Esophagus mucosa (tissue), 1 donor: Measurements from ENCODE around the gene PRKCH. TPM values are rescaled to one million over a fixed set of nuclear protein-coding genes. Genes with fewer than 3 reads are reported as not detected.

Experiments used
- ATAC-seq: fragments of 200-7000 bp; cut with Tn5 transposase; one replicate; pipeline ENCODE4 v1.9.1; 2020
- total RNA-seq: library from RNA; stranded (reverse); gene quantifications from one replicate; pipeline ENCODE4 v1.2.4, GENCODE V29; 2023
- donor health status: DM: yes; HTN: yes; CAD: no.

The PRKCH gene
- total RNA-seq, 1 donor from 2014 or later = 48.2 TPM

DNA sequence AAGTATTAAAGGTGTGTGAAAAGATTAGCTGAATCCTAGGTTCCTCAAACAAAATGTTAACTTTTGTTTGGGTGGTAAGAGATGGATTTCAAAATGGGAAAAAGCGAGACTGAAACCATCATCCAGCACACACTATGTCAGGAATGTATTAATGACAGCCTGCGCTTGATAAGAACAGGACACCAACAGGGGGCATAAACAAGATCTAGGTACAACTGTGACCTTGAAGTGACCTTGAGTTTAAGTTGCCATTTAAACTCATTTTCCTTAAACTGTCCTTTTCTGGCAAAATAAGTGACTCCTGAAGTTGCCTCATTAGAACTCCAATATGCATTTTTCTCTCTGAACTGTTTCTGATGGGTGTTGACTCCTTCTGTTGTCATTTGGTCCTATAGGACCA lies 17.1 kb downstream of the PRKCH start:
- ATAC-seq = no peak

DNA sequence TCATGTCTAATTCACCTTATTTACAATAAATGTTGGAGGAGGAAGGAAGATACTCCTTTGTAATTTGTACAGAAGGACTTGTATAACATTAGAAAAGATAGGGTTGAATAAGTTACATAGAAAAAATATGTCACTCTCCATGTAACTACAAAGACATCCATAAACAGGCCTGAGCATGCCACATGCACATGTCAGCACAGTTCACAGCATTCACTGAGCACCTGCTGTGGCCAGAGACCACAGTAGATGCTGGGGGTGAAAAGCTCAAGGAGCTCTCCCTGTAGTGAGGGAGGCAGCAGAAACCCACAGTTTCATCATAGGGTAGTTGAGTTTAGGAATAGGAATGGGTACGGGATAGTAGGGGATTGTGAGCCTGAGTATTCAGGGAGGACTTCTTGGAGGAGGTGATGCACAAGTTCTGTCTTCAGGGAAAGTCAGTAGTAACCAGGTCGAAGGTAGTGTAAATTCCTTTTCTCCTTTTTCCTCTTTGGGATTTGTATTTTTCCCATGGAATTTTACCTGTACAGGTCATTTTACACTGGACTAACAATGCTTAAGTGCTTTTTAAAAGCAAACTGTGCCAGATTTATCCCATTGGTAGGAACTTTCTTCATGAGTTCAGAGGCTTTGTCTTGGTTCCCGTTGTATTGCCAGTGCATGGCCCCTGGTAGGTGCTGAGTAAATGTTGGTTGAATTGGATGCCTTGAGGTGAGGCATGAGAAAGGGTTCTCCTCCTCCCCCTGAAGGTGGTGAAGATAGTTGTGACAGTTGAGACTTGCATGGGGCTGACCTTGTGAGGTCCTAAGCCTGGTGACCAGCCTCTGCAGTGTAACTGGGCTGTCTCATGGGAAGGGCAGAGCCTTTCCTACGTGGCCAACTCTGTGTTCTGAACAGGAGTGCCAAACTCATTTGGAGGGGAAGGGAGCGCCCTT lies 20.2 kb downstream of the PRKCH start:
- ATAC-seq = peak; percentile 47

DNA sequence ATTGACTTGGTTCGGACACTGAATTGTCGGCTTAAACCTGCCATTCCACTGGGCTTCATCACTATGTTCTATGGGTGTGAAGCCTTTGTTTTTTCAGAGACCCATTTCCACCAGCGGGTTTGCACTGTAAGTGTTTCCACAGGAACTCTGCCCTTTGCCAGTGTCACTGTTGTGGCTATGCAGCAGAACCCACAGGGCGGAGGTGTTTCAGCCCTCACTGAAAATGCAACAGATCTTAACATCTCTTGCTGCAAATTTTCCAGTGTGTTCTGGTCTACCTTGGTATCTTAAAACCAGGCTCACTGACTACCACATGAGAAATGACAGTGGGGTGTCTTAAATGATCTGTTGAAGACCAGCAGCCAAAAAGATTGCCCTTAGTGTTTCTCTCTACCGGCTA lies 21.1 kb downstream of the PRKCH start:
- no peak for ATAC-seq

DNA sequence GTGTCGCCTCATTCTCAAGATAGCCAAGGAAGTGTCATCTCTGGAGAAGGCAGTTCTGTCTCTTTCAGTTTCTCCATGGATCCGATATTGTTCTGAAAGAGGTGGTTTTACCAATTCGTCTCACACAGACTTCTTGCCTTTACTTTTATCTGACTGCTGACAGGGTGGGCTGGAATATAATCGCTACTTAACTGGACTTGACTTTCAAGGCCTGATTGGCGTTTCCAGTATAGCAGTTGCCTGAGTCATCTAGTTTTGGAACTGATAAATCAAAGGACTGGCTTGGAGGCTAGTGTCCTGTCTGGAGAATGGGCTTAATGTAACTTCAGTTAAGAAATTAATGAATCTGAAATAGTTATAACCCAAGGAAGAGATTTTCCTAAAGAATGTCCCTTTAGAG lies 21.6 kb downstream of the PRKCH start:
- no peak for ATAC-seq

DNA sequence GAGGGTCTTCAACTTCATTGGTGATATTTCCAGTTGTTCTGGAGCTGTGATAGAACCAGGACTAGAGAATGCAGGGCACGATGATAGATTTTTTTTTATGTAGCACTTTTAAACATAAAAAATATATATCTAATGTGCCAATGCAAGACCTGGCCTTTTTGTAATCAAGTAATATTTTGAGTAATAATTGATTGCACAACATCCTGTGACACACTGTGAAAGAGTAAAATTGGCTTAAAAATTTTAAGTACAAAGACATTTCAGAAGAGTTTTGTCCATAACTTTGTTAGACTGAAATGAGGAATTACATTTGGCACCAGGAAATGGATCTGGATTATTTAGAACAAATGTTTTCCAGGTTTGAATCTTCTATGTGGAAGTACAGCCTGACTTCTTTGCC lies 22.1 kb downstream of the PRKCH start:
- no peak for ATAC-seq

DNA sequence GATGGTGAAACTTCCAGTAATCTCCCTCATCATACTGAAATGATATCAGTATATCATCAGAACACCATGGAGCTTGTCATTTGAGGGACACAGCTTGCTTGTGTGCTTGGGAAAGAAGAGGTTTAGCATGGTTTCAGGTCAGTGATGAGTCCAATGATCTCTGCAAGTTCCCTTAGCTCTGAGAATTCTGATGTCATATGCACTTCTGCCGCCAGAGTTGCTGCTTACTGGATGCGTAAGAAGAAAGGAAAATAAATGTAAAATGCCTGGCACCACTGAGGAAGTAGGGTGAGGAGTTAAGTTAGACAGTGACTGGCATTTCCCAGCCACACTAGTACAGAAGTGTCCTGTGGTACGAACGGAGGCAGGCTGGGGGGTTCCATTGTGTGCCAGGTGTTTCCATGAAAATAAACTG lies 22.6 kb downstream of the PRKCH start:
- no peak for ATAC-seq

DNA sequence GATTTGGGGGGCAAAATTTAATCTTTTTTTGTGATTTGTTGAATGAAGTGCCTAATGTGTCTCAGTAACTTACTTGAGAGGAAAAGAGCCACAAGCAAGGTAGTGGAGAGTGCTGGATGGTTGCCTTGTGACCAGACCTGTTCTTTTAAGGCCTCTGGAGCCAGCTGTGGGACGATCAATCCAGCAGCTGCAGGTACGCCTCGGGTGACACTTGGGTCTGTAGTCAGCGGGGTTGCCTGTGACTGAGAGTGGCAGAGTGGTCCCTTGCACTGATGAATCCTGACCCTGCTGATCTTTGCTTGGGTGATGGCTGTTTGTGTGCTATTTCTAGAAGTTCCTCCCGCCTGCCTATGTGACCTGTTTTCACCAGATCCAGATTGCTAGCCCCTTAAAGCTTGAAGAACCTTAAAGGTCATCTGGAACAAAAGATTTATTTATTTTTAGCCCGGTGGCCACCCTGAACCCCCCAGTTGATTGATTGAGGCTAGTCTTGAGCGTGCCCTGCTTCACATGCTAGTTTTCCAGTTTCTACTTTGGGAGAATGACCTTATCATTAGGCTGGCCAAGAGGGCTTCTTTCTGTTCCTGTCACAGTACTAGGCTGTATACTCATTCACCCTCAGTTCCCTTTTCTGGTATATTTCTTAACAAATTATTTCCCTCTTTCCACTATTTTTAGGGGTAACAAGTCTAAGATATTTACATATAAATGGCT lies 23.2 kb downstream of the PRKCH start:
- ATAC-seq = no peak

DNA sequence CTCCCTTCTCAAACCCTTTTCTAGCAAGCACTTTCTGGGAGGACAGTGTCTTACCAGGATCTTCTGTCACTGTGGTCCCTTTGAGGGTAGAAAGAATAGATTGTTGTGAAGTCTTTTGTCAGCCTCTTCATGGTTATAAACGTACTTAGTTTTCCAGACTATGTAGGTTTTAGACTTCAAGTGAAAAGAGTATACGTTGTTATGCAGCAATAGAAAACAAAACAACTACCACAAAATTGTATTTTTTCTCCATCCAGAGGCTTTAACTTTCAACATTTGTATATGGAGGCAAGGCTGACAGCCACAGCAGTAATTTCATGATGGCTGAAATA lies 23.7 kb downstream of the PRKCH start:
- no peak for ATAC-seq

DNA sequence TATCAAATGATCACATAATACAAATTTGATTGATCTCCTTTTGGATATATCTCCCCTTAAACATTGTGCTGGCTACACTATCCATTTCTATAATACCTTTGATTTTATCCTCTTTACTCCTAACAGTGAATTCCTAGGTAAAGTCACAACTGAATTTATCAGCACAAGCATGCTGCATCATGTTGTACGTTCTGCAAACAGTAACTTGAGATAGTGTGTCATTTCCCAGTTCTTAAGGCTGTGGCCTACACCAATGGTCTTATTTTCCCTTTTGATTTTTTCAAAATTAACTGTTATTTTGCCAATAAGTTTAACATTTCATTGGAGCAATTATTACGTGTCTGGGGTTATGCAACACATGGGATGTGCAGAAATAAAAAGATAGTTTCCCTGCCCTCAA lies 24.8 kb downstream of the PRKCH start:
- peak; percentile 56 for ATAC-seq

DNA sequence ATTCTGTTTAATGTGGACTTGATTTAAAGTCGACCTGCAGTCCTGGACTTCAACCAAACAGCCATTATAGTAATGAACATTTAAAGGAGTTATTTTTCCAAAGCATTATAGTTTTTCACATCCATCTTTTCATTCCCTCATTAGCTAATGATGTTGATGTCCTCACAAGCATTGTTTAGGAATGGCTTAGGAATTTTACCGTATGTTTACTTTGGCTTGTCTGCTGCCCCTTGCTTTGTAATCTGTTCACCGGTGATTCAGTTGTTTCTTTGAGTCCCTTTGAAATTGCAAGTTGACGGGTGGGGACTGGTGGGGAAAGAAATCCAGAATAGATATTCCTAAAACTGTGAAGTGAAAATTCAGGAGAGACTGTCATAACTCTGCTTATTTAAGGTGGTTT lies 25.4 kb downstream of the PRKCH start:
- no peak for ATAC-seq

DNA sequence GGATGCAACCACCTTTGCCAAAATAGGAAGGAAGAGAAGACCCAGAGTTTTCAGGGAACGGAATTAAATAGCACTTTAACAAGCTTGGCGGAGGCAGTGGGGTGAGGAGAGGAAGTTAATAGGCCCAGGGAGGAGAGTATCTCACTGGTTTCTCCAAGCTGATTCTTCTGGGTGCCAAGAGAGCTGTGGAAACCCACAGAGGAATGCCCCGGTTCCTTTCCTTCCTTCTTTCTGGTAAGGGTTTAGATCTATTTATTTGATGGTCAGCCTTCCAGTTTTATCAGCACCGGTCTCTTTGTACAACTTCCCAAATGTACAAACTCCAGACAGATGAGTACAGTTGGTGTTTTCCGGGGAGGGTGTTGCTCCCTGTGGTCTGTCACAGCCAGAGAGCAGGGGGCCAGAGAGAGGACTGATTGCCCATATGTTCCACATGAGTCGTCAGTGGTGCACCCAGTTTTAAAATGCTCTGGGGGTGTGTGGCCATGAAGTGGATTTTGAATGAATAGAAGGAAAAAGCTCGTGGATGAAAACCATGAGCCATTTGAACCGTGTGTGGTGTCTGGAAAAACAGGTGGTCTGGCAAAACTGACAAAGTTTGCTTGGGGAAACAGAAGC lies 26.6 kb downstream of the PRKCH start:
- ATAC-seq = no peak

DNA sequence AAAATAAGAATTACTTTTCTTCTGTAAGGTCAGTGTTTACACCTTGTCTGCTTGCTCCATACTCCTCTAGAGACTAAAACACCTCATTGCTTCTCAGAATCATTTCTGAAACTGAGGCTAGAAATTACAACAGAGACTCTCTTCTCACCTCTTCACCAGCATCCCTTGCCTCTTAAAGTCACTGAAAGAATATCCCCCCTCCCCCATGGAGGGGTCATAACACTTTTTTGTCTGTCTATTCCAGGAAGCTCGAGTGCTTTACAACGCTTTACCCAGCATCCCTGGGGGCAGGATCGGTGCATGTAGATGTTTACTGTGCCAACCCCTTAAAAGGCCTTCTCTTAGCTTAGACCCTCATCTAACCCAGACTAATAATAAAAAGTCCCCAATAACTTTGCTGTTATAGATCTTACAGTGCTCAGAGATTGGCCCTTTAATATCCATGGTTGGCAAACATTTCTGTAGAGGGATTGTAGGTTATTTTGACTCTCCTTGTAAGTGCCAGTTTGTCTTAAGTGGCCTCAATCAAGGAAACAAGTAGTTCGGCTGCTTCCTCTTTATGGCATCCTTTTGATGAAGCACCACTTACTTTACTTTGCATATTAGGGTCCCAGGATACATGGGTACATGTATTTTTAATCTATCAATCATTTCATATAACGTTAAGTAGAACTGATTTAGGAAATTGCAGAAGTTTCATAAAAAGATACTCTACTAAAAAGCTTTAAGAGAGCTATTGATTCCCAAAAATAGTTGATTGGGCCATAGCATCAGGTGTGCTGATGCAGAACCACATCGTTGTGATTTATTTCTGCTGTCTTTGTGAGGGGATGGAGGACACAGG lies 29.3 kb downstream of the PRKCH start:
- ATAC-seq = no peak

DNA sequence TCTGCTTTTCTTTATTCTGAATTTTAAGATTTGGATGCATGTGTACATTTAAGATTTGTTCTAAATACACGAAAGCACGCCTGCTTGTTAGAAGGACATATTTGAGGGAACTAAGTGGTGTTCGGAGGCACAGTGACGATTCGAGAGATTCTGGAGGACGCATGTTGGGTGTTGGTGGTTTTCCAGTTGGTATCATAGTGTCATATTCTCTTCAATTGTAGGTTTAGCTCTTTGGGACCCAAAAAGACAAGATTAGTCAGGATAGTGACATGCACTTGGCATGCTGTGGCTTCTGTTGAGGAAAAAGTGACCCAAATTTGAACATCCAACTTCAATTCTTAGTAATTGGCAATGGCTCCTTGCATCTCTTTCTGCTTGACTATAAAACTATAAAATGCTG lies 30.1 kb downstream of the PRKCH start:
- ATAC-seq = no peak

DNA sequence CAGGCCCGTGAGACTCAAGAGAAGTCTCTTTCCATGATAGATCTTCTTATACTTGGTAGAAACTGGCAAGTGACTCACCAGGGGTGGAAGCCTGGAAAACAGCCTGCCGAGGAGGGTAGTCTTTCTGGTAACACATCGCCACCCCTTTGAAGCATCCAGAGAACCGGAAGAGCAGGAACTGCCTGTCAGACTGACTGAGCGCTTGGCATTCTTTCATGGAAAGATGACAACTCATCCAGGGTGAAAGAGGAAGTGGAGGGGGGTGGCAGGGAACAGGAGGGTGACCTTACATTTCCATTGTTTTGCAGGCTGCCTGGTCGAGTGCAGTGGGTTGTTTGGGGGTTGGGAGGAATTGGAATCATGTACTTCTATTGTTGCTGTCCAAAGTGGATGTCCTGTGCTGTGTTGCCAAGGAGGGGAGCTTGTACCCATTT lies 34.5 kb downstream of the PRKCH start:
- peak; percentile 99 for ATAC-seq

DNA sequence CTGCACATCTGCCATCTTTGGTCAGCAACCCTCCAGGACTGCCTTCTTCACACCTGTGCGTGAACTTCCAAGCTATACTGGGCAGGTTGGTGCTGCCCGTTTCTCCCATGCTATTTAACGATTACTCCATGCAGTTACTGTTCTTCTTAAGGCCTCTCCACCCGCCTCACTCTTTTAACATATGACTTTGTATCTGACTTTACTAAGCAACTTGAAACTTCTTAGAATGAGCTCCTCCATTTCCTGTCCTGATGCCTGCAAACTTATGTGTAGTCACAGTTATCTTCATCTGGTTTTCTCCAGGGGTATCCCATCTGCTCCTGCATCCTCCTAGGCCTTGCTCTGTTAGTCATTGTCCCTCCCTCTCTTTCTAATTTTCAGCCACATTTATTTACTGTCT lies 35.7 kb downstream of the PRKCH start:
- ATAC-seq = no peak

DNA sequence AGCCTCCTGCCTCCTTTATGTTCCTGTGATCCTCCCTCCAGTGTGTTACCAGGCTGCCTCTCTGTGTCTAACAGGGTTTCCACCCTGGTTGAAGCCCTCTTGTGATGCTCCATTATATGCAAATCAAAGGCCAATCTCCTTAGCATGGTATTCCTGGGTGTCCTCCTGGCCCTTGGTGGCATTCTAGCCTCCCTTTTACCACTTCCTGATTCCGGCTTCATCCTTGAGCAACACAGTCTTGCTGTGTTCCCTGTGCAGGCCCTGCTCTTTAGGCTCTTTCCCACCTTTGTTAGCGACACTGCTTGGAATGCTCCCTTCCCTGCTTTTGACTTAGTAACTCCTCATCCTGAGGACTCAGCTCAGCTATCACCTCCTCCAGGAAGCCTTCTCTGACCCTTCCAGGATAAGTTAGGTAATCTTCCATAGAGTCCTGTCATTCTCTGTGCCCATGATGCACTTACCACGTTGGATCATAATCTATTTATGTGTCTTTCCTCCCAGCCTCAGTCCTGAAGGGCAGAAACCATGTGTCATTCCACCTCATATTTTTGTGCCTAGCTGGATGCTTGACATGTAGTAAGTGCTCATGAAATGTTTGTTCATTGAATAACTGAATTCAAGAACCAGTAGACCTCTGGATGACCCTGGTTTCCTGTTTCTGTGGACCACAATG lies 37.3 kb downstream of the PRKCH start:
- no peak for ATAC-seq

DNA sequence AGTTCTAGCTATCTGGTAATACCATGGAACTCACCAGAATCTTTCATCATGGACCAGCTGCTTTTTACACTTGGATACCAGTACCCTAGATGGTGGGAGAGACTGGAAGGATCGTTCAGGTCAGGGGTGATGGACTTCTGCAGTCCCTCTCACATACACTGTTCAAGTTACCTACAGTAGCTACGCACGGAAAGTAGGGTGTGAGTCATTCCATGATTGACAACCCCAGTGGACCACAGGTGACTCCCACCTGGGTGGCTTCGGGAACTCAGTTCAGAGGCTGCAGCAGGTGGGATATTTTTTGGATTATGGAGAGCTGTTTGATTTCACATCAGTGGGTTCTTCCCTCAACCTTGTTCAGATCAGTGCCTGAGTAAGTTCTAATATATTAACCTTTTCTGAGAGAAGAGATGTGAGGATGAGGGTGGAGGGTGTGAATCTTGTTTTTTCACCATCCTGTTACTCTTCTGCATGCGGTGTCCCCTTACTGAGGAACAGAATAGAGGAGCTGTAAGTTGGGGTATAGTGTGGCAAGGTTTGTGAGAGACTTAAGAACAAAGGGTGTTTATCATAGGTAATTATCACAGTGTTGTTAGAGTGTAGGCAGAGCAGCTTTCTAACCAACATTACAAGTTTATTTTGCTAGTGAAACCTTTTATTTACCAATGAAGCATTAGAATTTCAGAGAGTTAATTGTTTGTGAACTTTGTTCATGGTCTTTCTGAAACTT lies 39.6 kb downstream of the PRKCH start:
- no peak for ATAC-seq

DNA sequence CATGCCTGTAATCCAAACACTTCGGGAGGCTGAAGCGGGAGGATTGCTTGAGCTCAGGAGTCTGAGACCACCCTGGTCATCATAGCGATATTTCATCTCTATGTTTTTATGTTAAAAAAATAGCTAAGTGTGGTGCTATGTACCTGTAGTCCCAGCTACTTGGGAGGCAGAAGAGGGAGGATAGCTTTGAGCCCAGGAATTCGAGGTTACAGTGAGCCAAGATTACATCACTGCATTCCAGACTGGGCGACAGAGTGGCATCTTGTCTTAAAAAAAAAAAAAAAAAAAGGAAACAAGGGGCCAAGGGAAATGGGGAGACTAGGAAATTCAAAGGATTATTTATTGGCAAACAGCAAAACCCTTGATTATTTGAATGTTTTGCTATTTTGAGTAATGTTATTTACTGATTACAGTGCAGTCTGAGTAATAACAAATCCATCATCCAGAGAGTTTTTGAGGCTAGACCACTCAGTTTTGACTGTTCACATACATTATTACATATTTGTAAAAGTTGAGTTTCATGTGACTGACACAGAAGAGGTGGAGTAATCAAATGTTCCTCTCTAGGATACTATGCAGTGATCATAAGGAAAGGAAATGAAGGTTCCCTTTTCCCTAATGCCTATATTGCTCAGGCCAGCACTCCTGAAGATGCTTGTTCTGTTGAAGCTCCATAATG lies 40.8 kb downstream of the PRKCH start:
- no peak for ATAC-seq

DNA sequence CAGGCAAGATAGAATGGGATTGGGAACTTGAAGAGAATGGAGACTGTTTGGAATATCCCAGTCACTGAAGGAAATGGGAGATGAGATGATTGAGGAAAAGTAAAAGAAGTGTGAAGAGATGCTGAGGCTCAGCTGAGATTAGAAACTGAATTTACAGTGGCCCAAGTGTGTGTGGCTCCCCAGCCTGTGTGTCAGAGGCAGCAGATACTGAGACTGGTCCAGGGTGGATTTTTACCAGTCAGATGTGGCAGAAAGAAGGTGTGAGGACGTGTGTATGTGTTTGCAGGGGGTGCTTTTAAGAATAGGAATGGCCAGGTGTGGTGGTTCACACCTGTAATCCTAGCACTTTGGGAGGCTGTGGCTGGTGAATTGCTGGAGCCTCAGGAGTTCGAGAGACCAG lies 42.9 kb downstream of the PRKCH start:
- no peak for ATAC-seq

DNA sequence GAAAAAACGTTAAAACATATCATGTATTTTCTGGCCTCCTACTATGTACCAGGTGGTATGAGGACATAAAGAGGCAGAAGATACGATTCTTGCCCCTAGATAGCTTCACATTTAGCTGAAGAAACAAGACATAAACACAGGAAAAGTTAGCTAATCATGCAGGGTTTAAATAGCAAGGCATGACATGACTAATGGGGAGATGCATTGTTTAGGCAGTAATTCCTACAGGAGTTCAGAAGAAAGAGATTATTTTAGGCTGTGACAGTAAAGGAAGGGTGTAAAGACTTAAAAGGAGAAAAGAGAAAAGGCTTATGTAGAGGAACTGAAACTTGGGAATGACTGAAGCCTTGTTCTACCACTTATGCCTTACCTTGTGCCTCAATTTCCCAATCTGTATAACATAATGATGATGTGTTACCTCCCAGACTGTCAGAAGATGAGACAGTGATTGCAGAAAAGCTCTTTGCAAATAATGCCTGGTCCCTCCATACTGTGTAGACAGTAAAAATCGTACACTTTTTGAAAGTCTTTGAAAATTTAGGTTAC lies 44.4 kb downstream of the PRKCH start:
- peak; percentile 44 for ATAC-seq
